ENCODE data around the gene MYRIP.

MYRIP gene

DNA sequence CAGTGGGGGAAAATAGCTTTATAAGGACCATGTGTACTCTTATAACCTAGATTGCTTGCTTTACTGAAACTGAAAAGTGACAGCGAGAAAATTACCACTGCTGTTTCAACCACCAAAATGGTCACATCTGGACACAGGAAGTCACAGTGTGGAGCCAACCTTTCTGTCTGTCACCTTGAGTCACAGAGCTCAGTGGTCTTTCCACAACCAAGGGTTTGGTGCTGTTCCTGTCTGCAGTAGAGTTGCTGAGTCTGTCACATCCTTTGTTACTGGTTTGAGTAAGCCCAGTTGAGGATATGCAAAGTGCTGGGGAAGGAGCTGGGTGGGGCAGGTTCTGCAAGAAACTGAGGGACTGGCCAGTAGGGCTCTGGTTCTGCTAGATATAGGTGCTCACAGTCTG lies 361.0 kb downstream of the MYRIP start:
- no peak for DNase-seq (ENCODE audit: extremely low read depth, low read depth)
- TF ChIP-seq, protein P1, sequence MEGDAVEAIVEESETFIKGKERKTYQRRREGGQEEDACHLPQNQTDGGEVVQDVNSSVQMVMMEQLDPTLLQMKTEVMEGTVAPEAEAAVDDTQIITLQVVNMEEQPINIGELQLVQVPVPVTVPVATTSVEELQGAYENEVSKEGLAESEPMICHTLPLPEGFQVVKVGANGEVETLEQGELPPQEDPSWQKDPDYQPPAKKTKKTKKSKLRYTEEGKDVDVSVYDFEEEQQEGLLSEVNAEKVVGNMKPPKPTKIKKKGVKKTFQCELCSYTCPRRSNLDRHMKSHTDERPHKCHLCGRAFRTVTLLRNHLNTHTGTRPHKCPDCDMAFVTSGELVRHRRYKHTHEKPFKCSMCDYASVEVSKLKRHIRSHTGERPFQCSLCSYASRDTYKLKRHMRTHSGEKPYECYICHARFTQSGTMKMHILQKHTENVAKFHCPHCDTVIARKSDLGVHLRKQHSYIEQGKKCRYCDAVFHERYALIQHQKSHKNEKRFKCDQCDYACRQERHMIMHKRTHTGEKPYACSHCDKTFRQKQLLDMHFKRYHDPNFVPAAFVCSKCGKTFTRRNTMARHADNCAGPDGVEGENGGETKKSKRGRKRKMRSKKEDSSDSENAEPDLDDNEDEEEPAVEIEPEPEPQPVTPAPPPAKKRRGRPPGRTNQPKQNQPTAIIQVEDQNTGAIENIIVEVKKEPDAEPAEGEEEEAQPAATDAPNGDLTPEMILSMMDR (IDR thresholded peaks at IDR 0.05; ENCODE audit: low read depth, low read length) = no peak

DNA sequence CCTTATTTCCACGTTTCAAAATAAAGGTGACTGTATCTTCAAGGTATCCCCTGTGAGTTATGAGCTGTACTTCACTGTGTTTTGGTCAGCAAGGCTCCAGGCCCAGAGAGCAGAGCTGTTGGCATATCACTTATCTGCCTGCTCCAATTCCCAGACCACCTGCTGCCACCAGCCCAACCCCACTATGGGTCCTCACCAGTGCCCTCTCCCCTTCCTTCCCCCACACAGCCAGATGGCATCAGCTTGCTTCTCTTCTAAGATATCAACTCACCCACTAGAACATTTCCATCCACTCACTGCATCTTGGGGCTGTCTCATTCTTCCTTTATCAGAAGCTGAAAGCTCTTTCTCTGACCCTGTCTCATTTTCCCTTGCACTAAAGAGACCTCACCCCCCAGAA lies 363.2 kb downstream of the MYRIP start:
- no peak for DNase-seq (ENCODE audit: extremely low read depth, low read depth)
- TF ChIP-seq, protein P1 (IDR thresholded peaks at IDR 0.05; ENCODE audit: low read depth, low read length) = no peak

DNA sequence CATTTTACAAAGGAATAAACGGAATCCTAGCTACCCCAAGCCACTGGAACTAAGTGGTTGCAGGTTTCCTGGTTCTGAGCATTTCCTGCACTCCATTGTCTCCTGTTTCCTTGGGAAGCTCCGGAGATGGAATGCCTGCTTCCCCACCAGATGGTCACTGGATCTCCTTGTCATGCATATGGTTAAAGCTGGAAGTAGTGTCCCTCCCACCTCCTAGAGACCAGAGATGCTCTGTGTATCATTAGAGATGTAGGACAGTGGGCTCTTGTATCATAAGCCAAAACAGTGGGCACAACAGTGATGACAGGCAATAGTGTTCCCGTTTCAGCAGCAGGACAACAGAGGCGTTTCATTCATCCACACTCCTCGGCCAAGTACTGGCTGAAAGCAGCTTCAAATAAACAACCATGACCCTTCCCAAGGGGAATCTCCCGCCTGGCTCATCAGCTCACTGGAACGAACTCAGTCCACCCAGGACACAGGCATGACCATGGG lies 363.9 kb downstream of the MYRIP start:
- TF ChIP-seq, protein P1 (IDR thresholded peaks at IDR 0.05; ENCODE audit: low read depth, low read length) = no peak
- DNase-seq (ENCODE audit: extremely low read depth, low read depth) = no peak

DNA sequence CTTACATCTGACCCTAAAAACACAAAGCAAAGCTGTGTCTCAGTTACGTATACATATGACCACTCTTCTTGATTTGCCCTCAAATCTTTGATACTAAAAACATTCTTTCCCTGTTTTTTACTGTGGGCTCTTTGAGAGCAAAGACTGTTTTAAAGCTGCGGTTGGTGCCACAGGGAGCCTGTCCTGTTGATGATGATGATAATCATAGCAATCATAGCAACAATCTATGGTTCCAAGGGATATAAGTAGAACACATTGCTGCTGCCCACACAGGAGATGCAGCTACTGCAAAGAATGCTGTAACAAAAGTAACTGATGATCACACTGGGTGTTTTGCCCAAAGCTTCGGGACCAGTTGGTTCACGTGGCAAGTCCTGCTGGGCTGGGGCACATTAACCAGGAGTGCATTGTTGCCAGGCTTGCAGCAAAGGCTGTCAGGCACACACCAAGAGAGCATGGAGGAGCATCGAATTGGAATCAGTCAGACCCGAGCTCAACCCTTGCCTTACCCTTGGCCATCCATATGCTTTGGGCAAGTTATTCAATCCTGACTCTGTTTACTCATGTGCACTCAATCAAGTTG lies 368.7 kb downstream of the MYRIP start:
- DNase-seq (ENCODE audit: extremely low read depth, low read depth) = no peak
- TF ChIP-seq, protein P1 (IDR thresholded peaks at IDR 0.05; ENCODE audit: low read depth, low read length) = no peak

DNA sequence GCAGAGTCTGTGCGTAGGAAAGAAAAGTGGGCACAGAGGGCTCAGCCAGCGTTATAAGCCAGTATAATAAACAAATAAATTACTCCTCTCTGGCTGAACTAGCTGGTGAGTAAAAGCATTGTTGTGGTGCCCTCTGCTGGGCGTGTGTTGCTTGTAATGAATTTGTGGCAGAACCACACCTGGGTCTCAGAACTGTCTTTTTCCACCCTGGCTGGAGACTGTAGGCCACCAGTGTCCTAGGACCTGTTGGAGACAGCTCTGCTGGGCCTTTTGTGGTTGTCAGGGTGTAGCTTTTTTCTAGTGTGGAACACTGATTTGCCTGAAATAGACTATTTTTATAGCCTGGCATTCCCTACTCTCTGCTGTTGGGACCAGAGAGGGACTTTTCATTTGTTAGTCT lies 369.6 kb downstream of the MYRIP start:
- TF ChIP-seq, protein P1 (IDR thresholded peaks at IDR 0.05; ENCODE audit: low read depth, low read length) = peak; percentile 68
- peak; percentile 53 for DNase-seq (ENCODE audit: extremely low read depth, low read depth)

DNA sequence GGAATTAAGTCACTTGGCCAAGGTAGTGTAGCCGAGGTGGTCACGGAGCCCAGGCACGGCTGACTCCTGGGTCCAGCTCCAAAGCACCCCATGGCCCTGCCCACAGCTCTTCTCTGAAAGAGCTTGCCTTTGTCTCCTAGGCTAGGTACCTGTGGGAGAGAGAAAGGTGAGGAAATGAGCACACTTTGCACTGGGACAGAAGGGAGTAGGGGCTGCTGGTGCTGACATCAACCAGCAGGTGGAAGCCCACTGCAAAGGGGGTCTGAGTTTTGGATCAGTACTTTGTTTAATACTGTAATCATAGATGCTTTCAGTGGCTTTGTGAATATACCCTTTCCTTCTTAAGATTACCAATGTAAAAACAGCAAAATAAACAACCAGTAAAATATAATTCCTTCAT lies 371.8 kb downstream of the MYRIP start:
- TF ChIP-seq, protein P1 (IDR thresholded peaks at IDR 0.05; ENCODE audit: low read depth, low read length) = no peak
- DNase-seq (ENCODE audit: extremely low read depth, low read depth) = no peak

DNA sequence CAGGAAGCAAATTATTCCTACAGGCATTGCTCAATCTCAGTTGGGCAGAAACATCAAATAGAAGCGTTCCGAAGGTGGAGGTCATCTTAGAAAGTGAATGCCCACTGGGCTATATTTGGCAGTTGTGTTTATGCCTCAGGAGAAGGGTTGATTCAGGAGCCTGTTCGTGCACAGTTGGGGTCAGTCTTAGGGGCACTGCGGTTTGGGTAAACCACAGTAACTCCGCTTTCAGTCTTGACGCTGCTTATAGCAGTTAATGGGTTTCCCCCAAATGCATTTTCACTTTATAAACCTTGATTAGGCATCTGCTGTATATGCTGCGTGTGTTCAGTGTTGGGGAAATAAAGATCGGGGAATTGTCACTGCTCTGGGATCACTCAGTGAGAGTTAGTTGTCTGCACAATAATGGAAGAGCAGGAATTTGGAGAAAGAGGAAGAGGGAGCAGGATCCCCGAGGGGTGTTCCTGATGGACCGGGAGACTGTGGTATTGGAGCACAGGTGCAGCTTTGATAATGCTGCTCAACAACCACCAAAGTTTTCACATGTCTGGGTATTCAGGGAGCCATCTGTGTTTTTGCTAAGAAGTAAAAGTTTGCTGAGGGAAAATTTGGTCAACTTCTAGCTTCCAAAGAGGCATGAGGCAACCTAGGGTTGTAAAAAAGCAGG lies 375.8 kb downstream of the MYRIP start:
- TF ChIP-seq, protein P1 (IDR thresholded peaks at IDR 0.05; ENCODE audit: low read depth, low read length) = no peak
- no peak for DNase-seq (ENCODE audit: extremely low read depth, low read depth)
